ENCODE data around the gene FTO.

The FTO gene

GRCh38 chr16:54140057-54140787 lies 436.3 kb downstream of the FTO start:
- no peak for DNase-seq

- no peak for DNase-seq
These were observed 436.8 kb downstream of the FTO start for GRCh38 chr16:54140788-54141136.

- no peak for DNase-seq
These were observed 438.8 kb downstream of the FTO start for GRCh38 chr16:54142787-54143186.

- DNase-seq, result no peak
These were observed 439.5 kb downstream of the FTO start for GRCh38 chr16:54143410-54143809.

- DNase-seq, result no peak
These were observed 440.1 kb downstream of the FTO start for GRCh38 chr16:54143934-54144571.

- DNase-seq, result no peak
These were observed 440.6 kb downstream of the FTO start for GRCh38 chr16:54144572-54144947.

- no peak for DNase-seq
These were observed 441.9 kb downstream of the FTO start for GRCh38 chr16:54145881-54146280.

- no peak for DNase-seq
These were observed 445.0 kb downstream of the FTO start for GRCh38 chr16:54148974-54149373.

GRCh38 chr16:54150861-54151260 lies 446.9 kb downstream of the FTO start:
- DNase-seq, result no peak

GRCh38 chr16:54152362-54153239 lies 448.6 kb downstream of the FTO start:
- no peak for DNase-seq

GRCh38 chr16:54153240-54153934 lies 449.4 kb downstream of the FTO start:
- no peak for DNase-seq

- no peak for DNase-seq
These were observed 452.4 kb downstream of the FTO start for GRCh38 chr16:54156349-54156748.

GRCh38 chr16:54158986-54159385 lies 455.0 kb downstream of the FTO start:
- DNase-seq, result no peak

- DNase-seq, result no peak
These were observed 455.6 kb downstream of the FTO start for GRCh38 chr16:54159490-54160080.

- no peak for DNase-seq
These were observed 456.4 kb downstream of the FTO start for GRCh38 chr16:54160252-54160860.

- no peak for DNase-seq
These were observed 457.3 kb downstream of the FTO start for GRCh38 chr16:54160939-54161897.

- DNase-seq, result no peak
These were observed 459.4 kb downstream of the FTO start for GRCh38 chr16:54163197-54163843.

GRCh38 chr16:54164789-54165173 lies 460.8 kb downstream of the FTO start:
- DNase-seq, result no peak

- no peak for DNase-seq
These were observed 461.4 kb downstream of the FTO start for GRCh38 chr16:54165174-54165911.
